ENCODE data around the gene LEMD3. TPM values are rescaled to one million over a fixed set of nuclear protein-coding genes. Genes with fewer than 3 reads are reported as not detected.

The LEMD3 gene
- total RNA-seq, 1 experiment from 2014 or later = 57.8 TPM

- no peak for TF ChIP-seq EZH2phosphoT487 (IDR thresholded peaks at IDR 0.05; ENCODE audit: borderline replicate concordance, low read length)
- TF ChIP-seq EZH2 (IDR thresholded peaks at IDR 0.05; ENCODE audit: low read length, unreplicated experiment) = no peak
- TF ChIP-seq CTCF (conservative IDR thresholded peaks at IDR 0.05; ENCODE audit: low read depth, low read length) = no peak
- Histone ChIP-seq H3F3A (ENCODE audit: low read length, unreplicated experiment) (no peaks in the 10 kb centered on the region), H4K20me1 (ENCODE audit: low read length) (no peaks in the 10 kb centered on the region), H3K4me2 (ENCODE audit: low read length) (no peak overlapping the region), H3K9me2 (replicated peaks; ENCODE audit: low read length) (no peaks in the 10 kb centered on the region), H3K79me2 (ENCODE audit: low read length) (no peaks in the 10 kb centered on the region), H3K27me3 (ENCODE audit: low read length) (peaks cover 44% of the 10 kb centered on the region), H3K9me3 (ENCODE audit: low read length) (no peaks in the 10 kb centered on the region), H3K36me3 (ENCODE audit: low read depth, low read length) (no peaks in the 10 kb centered on the region), H3K9ac (ENCODE audit: low read length) (no peak overlapping the region), H3K27ac (ENCODE audit: low read length) (no peak overlapping the region), H3K4me1 (ENCODE audit: insufficient read depth, low read length) (peaks cover 7% of the 10 kb centered on the region), H2AFZ (ENCODE audit: low read length) (no peak overlapping the region), H3K4me3 (ENCODE audit: low read length) (no peak overlapping the region)
- CTCF ChIA-PET = no interaction called here
- BruUV-seq (replicated peaks) = no TSS peak
- intact Hi-C loops (cut with micrococcal nuclease) = no loop called here
- DNase-seq (no peak), ATAC-seq (no peak)
- POLR2A ChIA-PET (ENCODE audit: unreplicated experiment) = no interaction called here
Observed at GRCh38 chr12:65125247-65125646, 44.1 kb upstream of the LEMD3 start.

GRCh38 chr12:65125975-65126374 lies 43.4 kb upstream of the LEMD3 start:
- intact Hi-C loops (cut with micrococcal nuclease) = no loop called here
- TF ChIP-seq CTCF (conservative IDR thresholded peaks at IDR 0.05; ENCODE audit: low read depth, low read length) = no peak
- no peak for TF ChIP-seq EZH2phosphoT487 (IDR thresholded peaks at IDR 0.05; ENCODE audit: borderline replicate concordance, low read length)
- TF ChIP-seq EZH2 (IDR thresholded peaks at IDR 0.05; ENCODE audit: low read length, unreplicated experiment) = no peak
- Histone ChIP-seq H3K9me3 (ENCODE audit: low read length) (no peaks in the 10 kb centered on the region), H3K27me3 (ENCODE audit: low read length) (peaks cover 42% of the 10 kb centered on the region), H3K9ac (ENCODE audit: low read length) (no peak overlapping the region), H3K27ac (ENCODE audit: low read length) (no peak overlapping the region), H3K79me2 (ENCODE audit: low read length) (no peaks in the 10 kb centered on the region), H2AFZ (ENCODE audit: low read length) (no peak overlapping the region), H3K9me2 (replicated peaks; ENCODE audit: low read length) (no peaks in the 10 kb centered on the region), H3K4me1 (ENCODE audit: insufficient read depth, low read length) (peaks cover 7% of the 10 kb centered on the region), H4K20me1 (ENCODE audit: low read length) (no peaks in the 10 kb centered on the region), H3F3A (ENCODE audit: low read length, unreplicated experiment) (no peaks in the 10 kb centered on the region), H3K4me2 (ENCODE audit: low read length) (no peak overlapping the region), H3K4me3 (ENCODE audit: low read length) (no peak overlapping the region), H3K36me3 (ENCODE audit: low read depth, low read length) (no peaks in the 10 kb centered on the region)
- no peak for DNase-seq
- CTCF ChIA-PET = no interaction called here
- POLR2A ChIA-PET (ENCODE audit: unreplicated experiment) = interaction anchor here (0.5 kb wide), 1 partner anchor 8 kb away, joined by 3 read pairs; no protein-coding TSS in a partner anchor
- no peak for ATAC-seq
- BruUV-seq (replicated peaks) = no TSS peak

GRCh38 chr12:65126482-65126881 lies 42.9 kb upstream of the LEMD3 start:
- BruUV-seq (replicated peaks) = no TSS peak
- H3K4me1 ChIP-seq (ENCODE audit: insufficient read depth, low read length) = peaks cover 7% of the 10 kb centered on the region

More at GRCh38 chr12:65126482-65126881, 42.9 kb upstream of the LEMD3 start:
- H3K4me3 ChIP-seq (ENCODE audit: low read length) = no peak overlapping the region
- no peaks in the 10 kb centered on the region for H3K36me3 ChIP-seq (ENCODE audit: low read depth, low read length)
- CTCF ChIA-PET = no interaction called here
- no peaks in the 10 kb centered on the region for H4K20me1 ChIP-seq (ENCODE audit: low read length)
- POLR2A ChIA-PET (ENCODE audit: unreplicated experiment) = no interaction called here
- H3K4me2 ChIP-seq (ENCODE audit: low read length) = no peak overlapping the region
- no peaks in the 10 kb centered on the region for H3F3A ChIP-seq (ENCODE audit: low read length, unreplicated experiment)
- no peaks in the 10 kb centered on the region for H3K9me3 ChIP-seq (ENCODE audit: low read length)
- peaks cover 42% of the 10 kb centered on the region for H3K27me3 ChIP-seq (ENCODE audit: low read length)
- no peaks in the 10 kb centered on the region for H3K79me2 ChIP-seq (ENCODE audit: low read length)
- no peak overlapping the region for H3K27ac ChIP-seq (ENCODE audit: low read length)
- no peaks in the 10 kb centered on the region for H3K9me2 ChIP-seq (replicated peaks; ENCODE audit: low read length)
- H3K9ac ChIP-seq (ENCODE audit: low read length) = no peak overlapping the region
- no peak overlapping the region for H2AFZ ChIP-seq (ENCODE audit: low read length)
- DNase-seq (no peak), ATAC-seq (no peak)
- no peak for TF ChIP-seq EZH2phosphoT487 (IDR thresholded peaks at IDR 0.05; ENCODE audit: borderline replicate concordance, low read length)
- no peak for TF ChIP-seq EZH2 (IDR thresholded peaks at IDR 0.05; ENCODE audit: low read length, unreplicated experiment)
- no peak for TF ChIP-seq CTCF (conservative IDR thresholded peaks at IDR 0.05; ENCODE audit: low read depth, low read length)
- intact Hi-C loops (cut with micrococcal nuclease) = no loop called here
